Limb (tissue), 2 donors: ENCODE results near the gene C1orf216.
"Not testable (repeated sequence)": the region's sequence is repeated elsewhere in the genome, so short reads cannot be mapped to it uniquely, and the experiment has no call there.

Experiments used
- DNase-seq, 2 donors: peaks; one replicate each; pipeline ENCODE4 v3.0.0-alpha.2; 2016; ENCODE audit errors: extremely low spot score in 2 of 2

The C1orf216 gene

GRCh38 chr1:35718492-35719336 lies at the start of gene C1orf216:
Gene C1orf216 (minus strand): TSS chr1:35718884. CDS start chr1:35716321, 2,563 bp downstream.
- peak; percentile 53 to 83 for DNase-seq

- no peak for DNase-seq
Measured at GRCh38 chr1:35764283-35764682, 45.6 kb upstream of the C1orf216 start.

GRCh38 chr1:35763201-35763600 lies 44.5 kb upstream of the C1orf216 start:
- no peak for DNase-seq

- DNase-seq, result no peak
Measured at GRCh38 chr1:35762141-35762540, 43.5 kb upstream of the C1orf216 start.

- DNase-seq, result no peak
Measured at GRCh38 chr1:35756064-35756463, 37.4 kb upstream of the C1orf216 start.

- DNase-seq, result no peak
Measured at GRCh38 chr1:35753626-35754260, 35.1 kb upstream of the C1orf216 start.

GRCh38 chr1:35748326-35748725 lies 29.6 kb upstream of the C1orf216 start:
- DNase-seq, result no peak

GRCh38 chr1:35745124-35745730 lies 26.5 kb upstream of the C1orf216 start:
- DNase-seq, result no peak

- no peak for DNase-seq
Measured at GRCh38 chr1:35737120-35737519, 18.4 kb upstream of the C1orf216 start.

- no peak for DNase-seq
Measured at GRCh38 chr1:35727434-35728040, 8.9 kb upstream of the C1orf216 start.

GRCh38 chr1:35726450-35727433 lies 8.1 kb upstream of the C1orf216 start:
- DNase-seq, result peak; percentile 70 to 73

GRCh38 chr1:35725596-35725995 lies 6.9 kb upstream of the C1orf216 start:
- peak in 1 of 2 donors; percentile 61 for DNase-seq

- peak; percentile 25 to 53 for DNase-seq
Measured at GRCh38 chr1:35717911-35718476, 690 bp downstream of the C1orf216 start.

- peak; percentile 55 to 81 for DNase-seq
Measured at GRCh38 chr1:35715568-35716002, 3.1 kb downstream of the C1orf216 start.

GRCh38 chr1:35714921-35715567 lies 3.6 kb downstream of the C1orf216 start:
- no peak for DNase-seq

- not testable (repeated sequence) for DNase-seq
Measured at GRCh38 chr1:35711098-35711497, 7.6 kb downstream of the C1orf216 start.

GRCh38 chr1:35708952-35709351 lies 9.7 kb downstream of the C1orf216 start:
- DNase-seq, result no peak

GRCh38 chr1:35708441-35708921 lies 10.2 kb downstream of the C1orf216 start:
- DNase-seq, result peak; percentile 39 to 68

- DNase-seq, result peak; percentile 41 to 79
Measured at GRCh38 chr1:35707601-35708440, 10.9 kb downstream of the C1orf216 start.
